Astrocyte (in vitro differentiated cells and primary cell): ENCODE results near the gene TMPRSS6.

ENCODE experiments used
- CTCF ChIP-seq: IDR thresholded peaks from 2 replicates; pipeline ENCODE4 v1.5.1; 2011; ENCODE audit warnings: low read depth, mild to moderate bottlenecking, inconsistent platforms, low read length, moderate library complexity; ENCODE audit not compliant: insufficient read depth
- EZH2 ChIP-seq: IDR thresholded peaks from 2 replicates; pipeline ENCODE4 v1.6.1; 2012; ENCODE audit warnings: mild to moderate bottlenecking, low read length, inconsistent platforms; ENCODE audit not compliant: insufficient read depth

- TF ChIP-seq CTCF (no peak), EZH2 (no peak)
Measured at GRCh38 chr22:37133304-37134018, 23.9 kb upstream of the TMPRSS6 start.
